HCT116 (cell line): ENCODE measurements around the gene CALML4. TPM values are rescaled to one million over a fixed set of nuclear protein-coding genes. Genes with fewer than 3 reads are reported as not detected.

ENCODE experiments used
- ATAC-seq: fragments of 200-7000 bp; cut with Tn5 transposase; 2 replicates; pipeline ENCODE4 v1.9.1; 2020; ENCODE audit warnings: mild to moderate bottlenecking, moderate library complexity
- BruUV-seq: library from RNA; stranded (reverse); fragments of 400-500 nt; replicated peaks from 2 replicates; lab custom pipeline; 2021; lab: Mats Ljungman, UMichigan
- CTCF ChIA-PET: fragments of 300-600 bp; sonication (Branson Sonifier 250); formaldehyde crosslinking; loops from one replicate; lab custom pipeline; 2021; ENCODE audit warnings: antibody characterized with exemption; lab: Charles Lee
- POLR2A ChIA-PET: fragments of 300-600, 350-600 bp; sonication (Branson Sonifier 250); formaldehyde crosslinking; loops from one replicate; lab custom pipeline; 2021; ENCODE audit warnings: antibody characterized with exemption; lab: Charles Lee
- RAD21 ChIA-PET, 2 experiments: fragments of 300-600 bp; sonication (Branson Sonifier 250); formaldehyde crosslinking; loops; one replicate each; lab custom pipeline; 2023; ENCODE audit warnings: low total read pairs in 2 of 2; ENCODE audit not compliant: uncharacterized antibody in 2 of 2, unreplicated experiment in 2 of 2, low non-redundant PET in 1 of 2; lab: Charles Lee
- DNase-seq: peaks from one replicate; pipeline ENCODE4 v3.0.0-alpha.2; 2010; ENCODE audit warnings: low read depth, low spot score
- H2AFZ ChIP-seq: fragments of 200-600 bp; shearing (Covaris generic), sonication (generic); 2 replicates; pipeline ENCODE4 v1.6.1; 2017; ENCODE audit warnings: low read depth, mixed run types, mixed read lengths, antibody characterized with exemption, low read length; ENCODE audit not compliant: poor library complexity, severe bottlenecking
- H3K27ac ChIP-seq: 2 replicates; pipeline ENCODE4 v1.5.1; 2012; ENCODE audit warnings: low read depth, low read length
- H3K27me3 ChIP-seq: fragments of 200-600 bp; sonication (generic); 2 replicates; pipeline ENCODE4 v1.6.1; 2016; ENCODE audit warnings: mixed run types, low read length, mixed read lengths; ENCODE audit not compliant: insufficient read depth
- H3K36me3 ChIP-seq, 2 experiments: fragments of 200-500 bp in 1 of 2; fragments of 200-600 bp in 1 of 2; sonication (Bioruptor generic) in 1 of 2; sonication (generic) in 1 of 2; 2 replicates each; pipeline versions ENCODE4 v1.5.1 to v1.6.1; 2014 to 2016; ENCODE audit warnings: low read length in 2 of 2, inconsistent platforms in 1 of 2, mixed read lengths in 1 of 2, mixed run types in 1 of 2; ENCODE audit not compliant: insufficient read depth in 2 of 2, control insufficient read depth in 1 of 2
- H3K4me1 ChIP-seq, 2 experiments: fragments of 200-600 bp in 1 of 2; sonication (generic) in 1 of 2; 2 replicates each; pipeline versions ENCODE4 v1.5.1 to v1.6.1; 2012 to 2017; ENCODE audit warnings: low read length in 2 of 2, inconsistent platforms in 1 of 2, mild to moderate bottlenecking in 1 of 2, mixed read lengths in 1 of 2, mixed run types in 1 of 2, moderate library complexity in 1 of 2; ENCODE audit not compliant: insufficient read depth in 2 of 2, control insufficient read depth in 1 of 2
- H3K4me2 ChIP-seq: fragments of 200-600 bp; sonication (generic); 2 replicates; pipeline ENCODE4 v1.6.1; 2017; ENCODE audit warnings: mixed run types, low read length, mixed read lengths
- H3K4me3 ChIP-seq, 2 experiments: fragments of 200-600 bp in 1 of 2; sonication (generic) in 1 of 2; replicated peaks in 1 of 2; 2 replicates each; pipeline ENCODE4 v1.5.1; 2011 to 2016; ENCODE audit warnings: low read length in 2 of 2, control low read depth in 1 of 2, low read depth in 1 of 2, mild to moderate bottlenecking in 1 of 2, mixed read lengths in 1 of 2, mixed run types in 1 of 2
- H3K79me2 ChIP-seq: fragments of 200-600 bp; sonication (generic); 2 replicates; pipeline ENCODE4 v1.6.1; 2017; ENCODE audit warnings: mild to moderate bottlenecking, mixed run types, low read length, moderate library complexity, mixed read lengths; ENCODE audit not compliant: insufficient read depth
- H3K9ac ChIP-seq: fragments of 200-600 bp; sonication (generic); 2 replicates; pipeline ENCODE4 v1.6.1; 2016; ENCODE audit warnings: low read length, mixed read lengths
- H3K9me2 ChIP-seq: fragments of 200-600 bp; sonication (generic), shearing (Covaris generic); 2 replicates; pipeline ENCODE4 v1.6.1; 2017; ENCODE audit warnings: mixed run types, mild to moderate bottlenecking, moderate library complexity; ENCODE audit not compliant: insufficient read depth
- H3K9me3 ChIP-seq, 2 experiments: fragments of 200-500 bp in 1 of 2; fragments of 200-600 bp in 1 of 2; sonication (Bioruptor generic) in 1 of 2; sonication (generic) in 1 of 2; 2 replicates each; pipeline ENCODE4 v1.6.1; 2014 to 2017; ENCODE audit warnings: low read length in 2 of 2, mixed read lengths in 2 of 2, inconsistent platforms in 1 of 2, low read depth in 1 of 2, mild to moderate bottlenecking in 1 of 2, mixed run types in 1 of 2, moderate library complexity in 1 of 2; ENCODE audit not compliant: control insufficient read depth in 1 of 2, insufficient read depth in 1 of 2
- H4K20me1 ChIP-seq: fragments of 200-600 bp; sonication (generic), shearing (Covaris generic); 2 replicates; pipeline ENCODE4 v1.6.1; 2017; ENCODE audit warnings: mixed run types, mild to moderate bottlenecking, moderate library complexity; ENCODE audit not compliant: insufficient read depth
- CBX3 ChIP-seq: IDR thresholded peaks from 2 replicates; pipeline ENCODE4 v1.6.1; 2012; ENCODE audit warnings: low read depth
- EGR1 ChIP-seq: IDR thresholded peaks from 2 replicates; pipeline ENCODE4 v1.6.1; 2012; ENCODE audit warnings: low read depth
- ELF1 ChIP-seq: IDR thresholded peaks from 2 replicates; pipeline ENCODE4 v1.6.1; 2012; ENCODE audit warnings: low read depth, borderline replicate concordance
- EZH2phosphoT487 ChIP-seq: fragments of 200-600 bp; IDR thresholded peaks from 2 replicates; pipeline ENCODE4 v1.6.1; 2018; ENCODE audit warnings: antibody characterized with exemption, borderline replicate concordance
- FOSL1 ChIP-seq: IDR thresholded peaks from 2 replicates; pipeline ENCODE4 v1.6.1; 2012; ENCODE audit warnings: low read depth
- RAD21 ChIP-seq: IDR thresholded peaks from 2 replicates; pipeline ENCODE4 v1.6.1; 2012; ENCODE audit warnings: low read depth, mild to moderate bottlenecking
- SP1 ChIP-seq: IDR thresholded peaks from 2 replicates; pipeline ENCODE4 v1.6.1; 2012; ENCODE audit warnings: low read depth
- TCF7L2 ChIP-seq: IDR thresholded peaks from 2 replicates; pipeline ENCODE4 v1.7.0; 2011; ENCODE audit warnings: borderline replicate concordance, inconsistent platforms; ENCODE audit not compliant: insufficient read depth, insufficient read length; ENCODE audit errors: extremely low read depth
- YY1 ChIP-seq: IDR thresholded peaks from 2 replicates; pipeline ENCODE4 v1.6.1; 2011; ENCODE audit warnings: low read length, low read depth, moderate library complexity, mild to moderate bottlenecking; ENCODE audit not compliant: insufficient replicate concordance; ENCODE audit errors: extremely low read depth
- ZFX ChIP-seq: fragments of 450-650 bp; IDR thresholded peaks from 2 replicates; pipeline ENCODE4 v1.6.1; 2017
- intact Hi-C: fragments of 100-400 bp; cut with micrococcal nuclease; formaldehyde crosslinking; loops from 2 replicates; pipeline ENCODE4 v1.10.0; 2022
- total RNA-seq: library from RNA; stranded (reverse); gene quantifications from one replicate; pipeline ENCODE4 v1.2.1, GENCODE V29; 2021; ENCODE audit not compliant: unreplicated experiment
- TF ChIP-seq, protein P1 (sequence below): IDR thresholded peaks from 2 replicates; pipeline ENCODE4 v1.6.1; 2012
- TF ChIP-seq, protein P2 (sequence below): IDR thresholded peaks from 2 replicates; pipeline ENCODE4 v1.6.1; 2012
- TF ChIP-seq, protein P3 (sequence below), 3 experiments: fragments of 200-600 bp in 1 of 3; sonication (generic) in 1 of 3; IDR thresholded peaks in 2 of 3; conservative IDR thresholded peaks in 1 of 3; 2 replicates each; pipeline ENCODE4 v1.5.1; 2012 to 2017; ENCODE audit warnings: low read depth in 2 of 3, low read length in 2 of 3, antibody characterized with exemption in 1 of 3, borderline replicate concordance in 1 of 3, control low read depth in 1 of 3, mild to moderate bottlenecking in 1 of 3, mixed read lengths in 1 of 3, mixed run types in 1 of 3, moderate library complexity in 1 of 3; ENCODE audit not compliant: insufficient read depth in 1 of 3
- TF ChIP-seq, protein P4 (sequence below): IDR thresholded peaks from 2 replicates; pipeline ENCODE4 v1.6.1; 2011; ENCODE audit warnings: mild to moderate bottlenecking, low read length, moderate library complexity; ENCODE audit not compliant: insufficient replicate concordance; ENCODE audit errors: extremely low read depth

The CALML4 gene
- total RNA-seq, 1 experiment from 2014 or later: 8.5 TPM

DNA sequence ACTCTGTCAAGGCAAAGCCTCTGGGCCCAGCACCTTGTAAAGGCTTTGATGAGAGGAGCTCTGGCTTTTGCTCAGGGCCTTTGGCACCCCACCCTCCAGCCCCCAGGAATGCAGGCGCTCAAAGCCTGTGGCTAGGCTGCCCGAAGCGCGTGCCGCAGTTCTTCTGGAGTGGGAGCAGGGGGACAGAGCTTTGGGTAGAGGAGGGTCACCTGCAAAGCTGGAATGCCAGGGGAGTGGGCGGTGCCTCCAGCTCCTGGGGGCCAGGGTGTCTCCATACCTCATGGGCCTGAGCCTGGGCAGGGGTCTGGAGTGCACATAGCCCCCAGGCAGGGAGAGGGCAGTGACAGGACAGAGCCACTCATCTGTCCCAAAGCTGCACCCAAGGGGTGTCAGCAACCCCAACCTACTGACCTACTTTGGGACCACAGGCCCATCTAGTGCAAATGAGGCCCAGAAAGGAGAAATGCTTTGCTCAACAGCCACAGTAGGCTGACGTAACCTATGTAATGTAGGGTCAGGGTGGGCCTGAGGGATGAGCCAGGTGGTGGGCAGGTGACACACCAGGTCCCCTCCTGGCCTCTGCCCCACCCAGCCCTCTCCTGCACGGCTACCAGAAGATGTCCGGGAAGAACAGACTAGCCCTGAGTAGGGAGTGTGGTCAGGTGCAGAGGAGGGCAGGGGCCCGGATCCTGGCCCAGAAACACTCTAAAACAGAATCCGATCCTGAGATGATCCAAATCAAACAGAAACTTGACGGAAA is 2.2 kb upstream of the CALML4 start:
- Histone ChIP-seq H3K4me1 (peaks cover 6 to 20% of the 10 kb centered on the region in 2 experiments; a peak in 3 of 4 replicates), H2AFZ (no peak overlapping the region), H3K27me3 (no peaks in the 10 kb centered on the region), H3K27ac (no peak overlapping the region), H3K9me2 (no peaks in the 10 kb centered on the region), H3K9me3 (no peaks in the 10 kb centered on the region), H3K4me2 (no peak overlapping the region), H3K36me3 (no peaks in the 10 kb centered on the region; a peak in 1 of 4 replicates), H3K9ac (no peak overlapping the region), H3K4me3 (no peak overlapping the region), H4K20me1 (no peaks in the 10 kb centered on the region), H3K79me2 (peaks cover 48% of the 10 kb centered on the region)
- ChIA-PET POLR2A (no interaction called here), CTCF (no interaction called here), RAD21 (no interaction called here)
- DNase-seq: no peak
- intact Hi-C loops: no loop called here
- TF ChIP-seq ELF1 (no peak), EZH2phosphoT487 (no peak)
- TSS peak; percentile 38 for BruUV-seq
- ATAC-seq: no peak

DNA sequence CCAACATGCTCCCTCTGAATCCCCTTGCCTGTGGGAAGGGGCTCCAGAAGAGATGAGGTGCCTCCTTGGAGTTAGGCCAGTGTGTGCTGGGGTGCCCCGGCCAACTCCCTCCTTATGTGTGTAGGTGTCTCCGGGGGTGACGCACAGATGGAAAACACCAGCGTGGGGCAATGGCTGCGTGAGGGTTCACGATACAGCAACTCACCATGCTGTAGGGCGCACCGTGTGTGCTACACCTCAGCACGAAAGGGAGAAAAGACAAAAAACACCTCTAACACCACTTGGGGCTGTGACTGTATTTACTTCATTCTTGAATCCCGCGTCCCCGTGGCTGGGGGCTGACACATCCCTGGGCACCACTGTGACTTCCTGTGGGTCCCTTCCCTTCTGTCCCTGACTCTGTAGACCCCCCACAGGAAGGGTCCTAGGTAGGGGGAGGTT is 1.6 kb upstream of the CALML4 start:
- no peak for DNase-seq
- Histone ChIP-seq H3K9me3 (no peaks in the 10 kb centered on the region), H3K4me1 (peaks cover 6 to 20% of the 10 kb centered on the region in 2 experiments; a peak in 3 of 4 replicates), H3K27me3 (no peaks in the 10 kb centered on the region), H3K9ac (no peak overlapping the region), H3K4me2 (no peak overlapping the region), H3K9me2 (no peaks in the 10 kb centered on the region), H3K27ac (no peak overlapping the region), H3K79me2 (peaks cover 42% of the 10 kb centered on the region), H4K20me1 (no peaks in the 10 kb centered on the region), H3K36me3 (no peaks in the 10 kb centered on the region; a peak in 1 of 4 replicates), H2AFZ (no peak overlapping the region), H3K4me3 (no peak overlapping the region)
- BruUV-seq: no TSS peak
- RAD21 ChIA-PET: no interaction called here
- intact Hi-C loops: no loop called here
- CTCF ChIA-PET: no interaction called here
- POLR2A ChIA-PET: no interaction called here
- ATAC-seq: no peak
- TF ChIP-seq, protein P1, sequence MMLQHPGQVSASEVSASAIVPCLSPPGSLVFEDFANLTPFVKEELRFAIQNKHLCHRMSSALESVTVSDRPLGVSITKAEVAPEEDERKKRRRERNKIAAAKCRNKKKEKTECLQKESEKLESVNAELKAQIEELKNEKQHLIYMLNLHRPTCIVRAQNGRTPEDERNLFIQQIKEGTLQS: no peak
- TF ChIP-seq, protein P2, sequence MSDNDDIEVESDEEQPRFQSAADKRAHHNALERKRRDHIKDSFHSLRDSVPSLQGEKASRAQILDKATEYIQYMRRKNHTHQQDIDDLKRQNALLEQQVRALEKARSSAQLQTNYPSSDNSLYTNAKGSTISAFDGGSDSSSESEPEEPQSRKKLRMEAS: no peak
- TF ChIP-seq FOSL1 (no peak), CBX3 (no peak), ZFX (no peak), SP1 (no peak), TCF7L2 (no peak), YY1 (no peak), EZH2phosphoT487 (no peak), RAD21 (no peak), EGR1 (no peak)
- TF ChIP-seq, protein P3, sequence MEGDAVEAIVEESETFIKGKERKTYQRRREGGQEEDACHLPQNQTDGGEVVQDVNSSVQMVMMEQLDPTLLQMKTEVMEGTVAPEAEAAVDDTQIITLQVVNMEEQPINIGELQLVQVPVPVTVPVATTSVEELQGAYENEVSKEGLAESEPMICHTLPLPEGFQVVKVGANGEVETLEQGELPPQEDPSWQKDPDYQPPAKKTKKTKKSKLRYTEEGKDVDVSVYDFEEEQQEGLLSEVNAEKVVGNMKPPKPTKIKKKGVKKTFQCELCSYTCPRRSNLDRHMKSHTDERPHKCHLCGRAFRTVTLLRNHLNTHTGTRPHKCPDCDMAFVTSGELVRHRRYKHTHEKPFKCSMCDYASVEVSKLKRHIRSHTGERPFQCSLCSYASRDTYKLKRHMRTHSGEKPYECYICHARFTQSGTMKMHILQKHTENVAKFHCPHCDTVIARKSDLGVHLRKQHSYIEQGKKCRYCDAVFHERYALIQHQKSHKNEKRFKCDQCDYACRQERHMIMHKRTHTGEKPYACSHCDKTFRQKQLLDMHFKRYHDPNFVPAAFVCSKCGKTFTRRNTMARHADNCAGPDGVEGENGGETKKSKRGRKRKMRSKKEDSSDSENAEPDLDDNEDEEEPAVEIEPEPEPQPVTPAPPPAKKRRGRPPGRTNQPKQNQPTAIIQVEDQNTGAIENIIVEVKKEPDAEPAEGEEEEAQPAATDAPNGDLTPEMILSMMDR (IDR thresholded peaks at IDR 0.05 in 2 of 3, conservative IDR thresholded peaks at IDR 0.05 in 1 of 3; ENCODE audit: borderline replicate concordance in 1 of 3, insufficient read depth in 1 of 3, low read depth in 2 of 3, low read length in 2 of 3): no peak
- TF ChIP-seq, protein P4, sequence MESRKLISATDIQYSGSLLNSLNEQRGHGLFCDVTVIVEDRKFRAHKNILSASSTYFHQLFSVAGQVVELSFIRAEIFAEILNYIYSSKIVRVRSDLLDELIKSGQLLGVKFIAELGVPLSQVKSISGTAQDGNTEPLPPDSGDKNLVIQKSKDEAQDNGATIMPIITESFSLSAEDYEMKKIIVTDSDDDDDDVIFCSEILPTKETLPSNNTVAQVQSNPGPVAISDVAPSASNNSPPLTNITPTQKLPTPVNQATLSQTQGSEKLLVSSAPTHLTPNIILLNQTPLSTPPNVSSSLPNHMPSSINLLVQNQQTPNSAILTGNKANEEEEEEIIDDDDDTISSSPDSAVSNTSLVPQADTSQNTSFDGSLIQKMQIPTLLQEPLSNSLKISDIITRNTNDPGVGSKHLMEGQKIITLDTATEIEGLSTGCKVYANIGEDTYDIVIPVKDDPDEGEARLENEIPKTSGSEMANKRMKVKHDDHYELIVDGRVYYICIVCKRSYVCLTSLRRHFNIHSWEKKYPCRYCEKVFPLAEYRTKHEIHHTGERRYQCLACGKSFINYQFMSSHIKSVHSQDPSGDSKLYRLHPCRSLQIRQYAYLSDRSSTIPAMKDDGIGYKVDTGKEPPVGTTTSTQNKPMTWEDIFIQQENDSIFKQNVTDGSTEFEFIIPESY: no peak
